Thyroid gland (tissue), 4 donors: Measurements from ENCODE around the gene WASF2. TPM values are rescaled to one million over a fixed set of nuclear protein-coding genes. Genes with fewer than 3 reads are reported as not detected.

Source experiments
- DNase-seq, 2 donors: peaks; one replicate each; pipeline ENCODE4 v3.0.0-alpha.2; 2019
- H3K27ac ChIP-seq, 3 donors: fragments of 200-600 bp; sonication (generic); 1 replicate in 2 of 3; 2 replicates in 1 of 3; pipeline ENCODE4 v1.5.1; 2016 to 2019; ENCODE audit warnings: mild to moderate bottlenecking in 1 of 3, moderate library complexity in 1 of 3
- H3K27me3 ChIP-seq: fragments of 200-600 bp; sonication (generic); one replicate; pipeline ENCODE4 v1.5.1; 2019
- H3K36me3 ChIP-seq, 2 donors: fragments of 200-600 bp; sonication (generic); one replicate each; pipeline ENCODE4 v1.5.1; 2016 to 2019
- H3K4me1 ChIP-seq, 2 donors: fragments of 200-600 bp; sonication (generic); one replicate each; pipeline ENCODE4 v1.5.1; 2017 to 2019
- H3K4me3 ChIP-seq, 3 donors: fragments of 200-600 bp; sonication (generic); replicated peaks in 1 of 3; 1 replicate in 2 of 3; 2 replicates in 1 of 3; pipeline ENCODE4 v1.5.1; 2016; ENCODE audit warnings: mild to moderate bottlenecking in 1 of 3
- H3K9me3 ChIP-seq: fragments of 200-600 bp; sonication (generic); one replicate; pipeline ENCODE4 v1.5.1; 2017
- CTCF ChIP-seq, 6 experiments: fragments of 200-600 bp in 3 of 6; fragments of 450-650 bp in 3 of 6; sonication (generic) in 3 of 6; IDR thresholded peaks; one replicate each; pipeline ENCODE4 v1.5.1; 2016 to 2019; ENCODE audit warnings: antibody characterized with exemption in 6 of 6, mild to moderate bottlenecking in 2 of 6, inconsistent platforms in 1 of 6, moderate library complexity in 1 of 6
- POLR2A ChIP-seq, 2 donors: fragments of 450-650 bp; IDR thresholded peaks; one replicate each; pipeline ENCODE4 v1.6.1; 2017; ENCODE audit warnings: antibody characterized with exemption in 2 of 2, mild to moderate bottlenecking in 2 of 2, moderate library complexity in 1 of 2
- WGBS, 2 donors: methylation state at CpG; one replicate each; pipeline ENCODE4 v1.1.5; 2017; 5-methylcytosine and 5-hydroxymethylcytosine counted together
- intact Hi-C: fragments of 100-400 bp; cut with DNase I; formaldehyde crosslinking; loops from one replicate; pipeline ENCODE4 v1.15.1; 2023
- total RNA-seq, 4 donors: library from RNA; depleted of rRNA; stranded (reverse); fragments of >200 nt; gene quantifications; one replicate each; pipeline ENCODE4 v1.2.3, GENCODE V29; 2016

The WASF2 gene
- total RNA-seq, 4 donors from 2014 or later, result 38.3 to 47.7 (median 46.7) TPM

GRCh38 chr1:27496604-27497155 is 6.7 kb upstream of the WASF2 start:
- Histone ChIP-seq H3K4me1 (peaks cover 5 to 10% of the 10 kb centered on the region in 2 donors), H3K27me3 (no peaks in the 10 kb centered on the region), H3K27ac (no peak overlapping the region), H3K9me3 (no peaks in the 10 kb centered on the region), H3K4me3 (no peak overlapping the region), H3K36me3 (no peaks in the 10 kb centered on the region)
- TF ChIP-seq CTCF (IDR thresholded peaks at IDR 0.05) (no peak), POLR2A (IDR thresholded peaks at IDR 0.05) (no peak)
- intact Hi-C loops, result no loop called here
- WGBS, 2 donors, result 17 to 27% methylated on average over 6 to 8 of the region's 8 CpGs
- DNase-seq, result no peak

DNA sequence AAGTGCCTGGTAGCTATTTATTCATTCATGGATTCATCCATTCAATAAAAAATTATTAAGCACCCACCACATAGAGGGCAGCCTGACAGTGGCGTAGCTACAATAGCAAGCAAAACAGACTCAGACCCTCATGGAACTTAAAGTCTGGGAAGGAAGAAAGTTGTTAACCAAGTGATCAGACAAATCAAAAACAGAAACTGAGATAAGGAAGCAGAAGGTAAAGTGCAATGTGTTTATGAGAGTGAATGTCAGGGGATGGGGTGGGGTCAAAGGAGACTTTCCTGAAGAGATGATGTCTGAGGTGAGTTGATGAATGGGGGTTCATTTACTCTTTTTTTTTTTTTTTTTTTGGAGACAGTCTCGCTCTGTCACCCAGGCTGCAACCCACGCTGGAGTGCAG is 2.8 kb upstream of the WASF2 start:
- no peak for TF ChIP-seq CTCF (IDR thresholded peaks at IDR 0.05)
- TF ChIP-seq POLR2A (IDR thresholded peaks at IDR 0.05), result no peak
- no peak for DNase-seq
- intact Hi-C loops, result no loop called here
- Histone ChIP-seq H3K36me3 (no peaks in the 10 kb centered on the region), H3K27me3 (no peaks in the 10 kb centered on the region), H3K4me1 (peaks cover 17 to 30% of the 10 kb centered on the region in 2 donors), H3K4me3 (no peak overlapping the region), H3K27ac (peak overlapping the region in 1 of 3 donors; percentile 99), H3K9me3 (no peaks in the 10 kb centered on the region)
- WGBS, 2 donors, result 95 to 96% methylated on average over 3 of the region's 3 CpGs

GRCh38 chr1:27491748-27492700 is 2.1 kb upstream of the WASF2 start:
- DNase-seq, result no peak
- 48 to 50% methylated on average over 7 to 9 of the region's 9 CpGs for WGBS, 2 donors
- Histone ChIP-seq H3K27me3 (no peaks in the 10 kb centered on the region), H3K36me3 (no peaks in the 10 kb centered on the region), H3K4me3 (no peak overlapping the region), H3K9me3 (no peaks in the 10 kb centered on the region), H3K4me1 (peaks cover 18 to 31% of the 10 kb centered on the region in 2 donors), H3K27ac (peak overlapping the region; percentile 45 to 99 (median 74))
- no peak for TF ChIP-seq CTCF (IDR thresholded peaks at IDR 0.05)
- intact Hi-C loops, result no loop called here

- TF ChIP-seq CTCF (IDR thresholded peaks at IDR 0.05), result no peak
- TF ChIP-seq POLR2A (IDR thresholded peaks at IDR 0.05), result no peak
- WGBS, 2 donors, result 0 to 4% methylated on average over 5 to 9 of the region's 26 CpGs
- DNase-seq, result no peak
- Histone ChIP-seq H3K4me1 (peaks cover 18 to 41% of the 10 kb centered on the region in 2 donors), H3K36me3 (no peaks in the 10 kb centered on the region), H3K27me3 (no peaks in the 10 kb centered on the region), H3K9me3 (no peaks in the 10 kb centered on the region), H3K4me3 (peak overlapping the region; percentile 54 to 95 (median 88)), H3K27ac (peak overlapping the region; percentile 95 to 99 (median 98))
- intact Hi-C loops, result loop anchor here (10.0 kb wide), 1 partner anchor 65 kb away; no protein-coding TSS in a partner anchor
These were observed 430 bp downstream of the WASF2 start for GRCh38 chr1:27489501-27489972.
